Neural cell (in vitro differentiated cells): ENCODE data around the gene NPEPPS. TPM values are rescaled to one million over a fixed set of nuclear protein-coding genes. Genes with fewer than 3 reads are reported as not detected.

Experiments used
- H2AFZ ChIP-seq: fragments of 200-600, 300-800 bp; sonication (generic), shearing (Covaris generic); 2 replicates; pipeline ENCODE4 v1.6.0; 2014; ENCODE audit warnings: low read depth, mild to moderate bottlenecking, antibody characterized with exemption, low read length, moderate library complexity
- H3F3A ChIP-seq: fragments of 200-600 bp; shearing (Covaris generic); 2 replicates; pipeline ENCODE4 v1.6.1; 2016; ENCODE audit warnings: mild to moderate bottlenecking, moderate library complexity, mixed read lengths, antibody characterized with exemption, low read length; ENCODE audit not compliant: insufficient read depth, poor library complexity, severe bottlenecking
- H3K27ac ChIP-seq: fragments of 200-600, 300-800 bp; sonication (generic), shearing (Covaris generic); 2 replicates; pipeline ENCODE4 v1.5.1; 2014; ENCODE audit warnings: mild to moderate bottlenecking, low read length, moderate library complexity
- H3K27me3 ChIP-seq: fragments of 300-800, 200-600 bp; sonication (generic), shearing (Covaris generic); 2 replicates; pipeline ENCODE4 v1.6.0; 2014; ENCODE audit warnings: mild to moderate bottlenecking, low read depth, low read length, moderate library complexity; ENCODE audit not compliant: insufficient read depth
- H3K36me3 ChIP-seq: fragments of 300-800, 200-600 bp; sonication (generic), shearing (Covaris generic); 2 replicates; pipeline ENCODE4 v1.5.1; 2014; ENCODE audit warnings: mild to moderate bottlenecking, antibody characterized with exemption, low read length, moderate library complexity; ENCODE audit not compliant: insufficient read depth
- H3K4me2 ChIP-seq: fragments of 300-800, 200-600 bp; sonication (generic), shearing (Covaris generic); 2 replicates; pipeline ENCODE4 v1.6.0; 2014; ENCODE audit warnings: mild to moderate bottlenecking, low read length
- H3K4me3 ChIP-seq: fragments of 300-800, 200-600 bp; sonication (generic), shearing (Covaris generic); 2 replicates; pipeline ENCODE4 v1.5.1; 2014; ENCODE audit warnings: mild to moderate bottlenecking, low read length, moderate library complexity
- H3K79me2 ChIP-seq: fragments of 200-600 bp; shearing (Covaris generic); replicated peaks from 2 replicates; pipeline ENCODE4 v1.6.0; 2014; ENCODE audit warnings: mild to moderate bottlenecking, low read length, moderate library complexity; ENCODE audit not compliant: insufficient read depth
- H3K9ac ChIP-seq: fragments of 300-800, 200-600 bp; sonication (generic), shearing (Covaris generic); 2 replicates; pipeline ENCODE4 v1.6.1; 2016; ENCODE audit warnings: mild to moderate bottlenecking, low read length, mixed read lengths
- H3K9me2 ChIP-seq: fragments of 200-600 bp; shearing (Covaris generic); 2 replicates; pipeline ENCODE4 v1.6.1; 2016; ENCODE audit warnings: mild to moderate bottlenecking, low read length, mixed read lengths; ENCODE audit not compliant: insufficient read depth
- H3K9me3 ChIP-seq: fragments of 200-600, 300-800 bp; sonication (generic), shearing (Covaris generic); 2 replicates; pipeline ENCODE4 v1.6.1; 2016; ENCODE audit warnings: mild to moderate bottlenecking, mixed run types, low read length, moderate library complexity, mixed read lengths
- H4K20me1 ChIP-seq: fragments of 200-600 bp; shearing (Covaris generic); 2 replicates; pipeline ENCODE4 v1.6.1; 2016; ENCODE audit warnings: mild to moderate bottlenecking, mixed run types; ENCODE audit not compliant: insufficient read depth
- EP300 ChIP-seq: fragments of 450-650 bp; conservative IDR thresholded peaks from 2 replicates; pipeline ENCODE4 v1.6.1; 2014; ENCODE audit warnings: antibody characterized with exemption, mild to moderate bottlenecking, moderate library complexity; ENCODE audit not compliant: poor library complexity, severe bottlenecking
- EZH2 ChIP-seq: fragments of 200-600, 300-800 bp; shearing (Covaris generic), sonication (generic); IDR thresholded peaks from 2 replicates; pipeline ENCODE4 v1.6.1; 2014; ENCODE audit warnings: antibody characterized with exemption, low read length, borderline replicate concordance, mild to moderate bottlenecking; ENCODE audit not compliant: insufficient read depth, poor library complexity, severe bottlenecking
- MXI1 ChIP-seq: fragments of 450-650 bp; conservative IDR thresholded peaks from 2 replicates; pipeline ENCODE4 v1.6.1; 2014; ENCODE audit warnings: antibody characterized with exemption, mild to moderate bottlenecking; ENCODE audit not compliant: poor library complexity, severe bottlenecking
- POLR2AphosphoS5 ChIP-seq: IDR thresholded peaks from 2 replicates; pipeline ENCODE4 v1.6.1; 2012
- RAD21 ChIP-seq: fragments of 450-650 bp; conservative IDR thresholded peaks from 2 replicates; pipeline ENCODE4 v1.6.1; 2014; ENCODE audit warnings: antibody characterized with exemption, mild to moderate bottlenecking, moderate library complexity
- REST ChIP-seq: IDR thresholded peaks from 2 replicates; pipeline ENCODE4 v1.6.1; 2012; ENCODE audit warnings: borderline replicate concordance
- SMC3 ChIP-seq: fragments of 450-650 bp; conservative IDR thresholded peaks from 2 replicates; pipeline ENCODE4 v1.6.1; 2014; ENCODE audit warnings: antibody characterized with exemption, mild to moderate bottlenecking, moderate library complexity; ENCODE audit not compliant: poor library complexity
- TAF1 ChIP-seq: IDR thresholded peaks from 2 replicates; pipeline ENCODE4 v1.6.1; 2012; ENCODE audit warnings: low read depth
- polyA plus RNA-seq: library from polyadenylated mRNA; depleted of rRNA; stranded (reverse); fragments of >200 nt; gene quantifications from 2 replicates; pipeline ENCODE4 v1.2.3, GENCODE V29; 2014
- TF ChIP-seq, protein P1 (sequence below): fragments of 450-650 bp; IDR thresholded peaks from 2 replicates; pipeline ENCODE4 v1.5.1; 2014; ENCODE audit warnings: antibody characterized with exemption, mild to moderate bottlenecking, moderate library complexity; ENCODE audit not compliant: poor library complexity, severe bottlenecking

NPEPPS gene
- polyA plus RNA-seq, 1 donor from 2014 or later, result 150 TPM

GRCh38 chr17:47622180-47622549 lies 91.3 kb downstream of the NPEPPS start:
- H3K9me3 ChIP-seq, result no peaks in the 10 kb centered on the region
- no peak overlapping the region for H3K4me2 ChIP-seq
- no peak overlapping the region for H3K27ac ChIP-seq

DNA sequence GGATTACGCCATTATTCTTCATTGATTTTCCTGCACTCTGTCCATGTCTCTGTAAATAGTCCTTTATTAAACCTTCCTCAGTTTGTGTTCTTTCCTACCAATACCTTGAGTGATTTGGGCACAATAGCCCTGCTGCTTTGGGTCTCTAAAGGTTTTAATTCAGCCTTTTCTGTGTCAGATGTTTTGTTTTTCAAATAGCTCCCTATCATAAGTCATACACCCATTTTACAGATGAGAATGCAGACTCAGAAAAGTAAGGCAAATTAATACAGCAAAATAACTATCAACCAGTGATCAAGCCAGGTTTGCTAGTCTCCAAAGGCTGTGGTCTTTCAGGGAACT lies 93.8 kb downstream of the NPEPPS start:
- Histone ChIP-seq H3K36me3 (peaks cover 10% of the 10 kb centered on the region), H3K4me2 (no peak overlapping the region), H3K79me2 (no peaks in the 10 kb centered on the region), H2AFZ (no peak overlapping the region), H3K9ac (no peak overlapping the region), H3K9me2 (no peaks in the 10 kb centered on the region), H3K4me3 (no peak overlapping the region), H3F3A (no peaks in the 10 kb centered on the region), H4K20me1 (no peaks in the 10 kb centered on the region), H3K9me3 (no peaks in the 10 kb centered on the region), H3K27ac (no peak overlapping the region), H3K27me3 (no peaks in the 10 kb centered on the region)
- TF ChIP-seq EP300 (no peak), REST (no peak), EZH2 (no peak), RAD21 (no peak), MXI1 (no peak), SMC3 (no peak), POLR2AphosphoS5 (no peak), TAF1 (no peak)
- TF ChIP-seq, protein P1, sequence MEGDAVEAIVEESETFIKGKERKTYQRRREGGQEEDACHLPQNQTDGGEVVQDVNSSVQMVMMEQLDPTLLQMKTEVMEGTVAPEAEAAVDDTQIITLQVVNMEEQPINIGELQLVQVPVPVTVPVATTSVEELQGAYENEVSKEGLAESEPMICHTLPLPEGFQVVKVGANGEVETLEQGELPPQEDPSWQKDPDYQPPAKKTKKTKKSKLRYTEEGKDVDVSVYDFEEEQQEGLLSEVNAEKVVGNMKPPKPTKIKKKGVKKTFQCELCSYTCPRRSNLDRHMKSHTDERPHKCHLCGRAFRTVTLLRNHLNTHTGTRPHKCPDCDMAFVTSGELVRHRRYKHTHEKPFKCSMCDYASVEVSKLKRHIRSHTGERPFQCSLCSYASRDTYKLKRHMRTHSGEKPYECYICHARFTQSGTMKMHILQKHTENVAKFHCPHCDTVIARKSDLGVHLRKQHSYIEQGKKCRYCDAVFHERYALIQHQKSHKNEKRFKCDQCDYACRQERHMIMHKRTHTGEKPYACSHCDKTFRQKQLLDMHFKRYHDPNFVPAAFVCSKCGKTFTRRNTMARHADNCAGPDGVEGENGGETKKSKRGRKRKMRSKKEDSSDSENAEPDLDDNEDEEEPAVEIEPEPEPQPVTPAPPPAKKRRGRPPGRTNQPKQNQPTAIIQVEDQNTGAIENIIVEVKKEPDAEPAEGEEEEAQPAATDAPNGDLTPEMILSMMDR, result no peak

More at GRCh38 chr17:47622180-47622549, 91.3 kb downstream of the NPEPPS start:
- Histone ChIP-seq H3K9me2 (no peaks in the 10 kb centered on the region), H3K4me3 (no peak overlapping the region), H3K36me3 (peaks cover 20% of the 10 kb centered on the region), H2AFZ (no peak overlapping the region), H3K27me3 (no peaks in the 10 kb centered on the region), H3K79me2 (no peaks in the 10 kb centered on the region), H3K9ac (no peak overlapping the region), H3F3A (no peaks in the 10 kb centered on the region), H4K20me1 (no peaks in the 10 kb centered on the region)
- TF ChIP-seq MXI1 (no peak), REST (no peak), POLR2AphosphoS5 (no peak), EP300 (no peak), EZH2 (no peak), SMC3 (no peak), RAD21 (no peak)
